Fibroblast of skin of scalp (primary cell): ENCODE results near the gene OR51E2. TPM values are rescaled to one million over a fixed set of nuclear protein-coding genes. Genes with fewer than 3 reads are reported as not detected.
"Not testable (repeated sequence)": the region's sequence is repeated elsewhere in the genome, so short reads cannot be mapped to it uniquely, and the experiment has no call there.

ENCODE experiments used
- DNase-seq: peaks from one replicate; pipeline ENCODE4 v3.0.0-alpha.2; 2013
- polyA plus RNA-seq, 2 experiments: library from polyadenylated mRNA; unstranded; fragments of 120-200 nt; gene quantifications; one replicate each; pipeline ENCODE4 v1.2.1, GENCODE V29; 2013; ENCODE audit not compliant: insufficient read length in 2 of 2

Gene OR51E2
- polyA plus RNA-seq (2013, experiment 1 of 2; ENCODE audit: insufficient read length): not detected
- polyA plus RNA-seq (2013, experiment 2 of 2; ENCODE audit: insufficient read length): not detected

- peak; percentile 14 for DNase-seq
These were observed at the start of gene OR51E2 for GRCh38 chr11:4697585-4697984. TSS of gene OR51E2 (minus strand) at chr11:4697853. CDS start at chr11:4682711, 15,142 bp downstream.

DNA sequence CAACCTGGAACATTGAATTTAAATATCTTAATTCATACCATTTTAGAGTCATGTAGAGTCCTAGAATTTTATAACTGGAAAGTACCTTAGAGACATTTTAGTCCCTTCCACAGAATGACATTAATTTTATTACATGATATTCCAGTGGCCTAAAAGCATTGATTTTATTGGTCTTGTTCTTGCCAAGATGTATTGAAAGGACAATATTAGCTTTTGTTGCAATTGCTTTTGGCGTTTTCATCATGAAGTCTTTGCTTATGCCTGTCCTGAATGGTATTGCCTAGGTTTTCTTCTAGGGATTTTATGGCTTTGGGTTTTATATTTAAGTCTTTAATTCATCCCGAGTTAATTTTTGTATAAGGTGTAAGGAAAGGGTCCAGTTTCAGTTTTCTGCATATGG is 43.1 kb upstream of the OR51E2 start:
- no peak for DNase-seq

- DNase-seq: no peak
These were observed 29.5 kb upstream of the OR51E2 start for GRCh38 chr11:4727171-4727570.

DNA sequence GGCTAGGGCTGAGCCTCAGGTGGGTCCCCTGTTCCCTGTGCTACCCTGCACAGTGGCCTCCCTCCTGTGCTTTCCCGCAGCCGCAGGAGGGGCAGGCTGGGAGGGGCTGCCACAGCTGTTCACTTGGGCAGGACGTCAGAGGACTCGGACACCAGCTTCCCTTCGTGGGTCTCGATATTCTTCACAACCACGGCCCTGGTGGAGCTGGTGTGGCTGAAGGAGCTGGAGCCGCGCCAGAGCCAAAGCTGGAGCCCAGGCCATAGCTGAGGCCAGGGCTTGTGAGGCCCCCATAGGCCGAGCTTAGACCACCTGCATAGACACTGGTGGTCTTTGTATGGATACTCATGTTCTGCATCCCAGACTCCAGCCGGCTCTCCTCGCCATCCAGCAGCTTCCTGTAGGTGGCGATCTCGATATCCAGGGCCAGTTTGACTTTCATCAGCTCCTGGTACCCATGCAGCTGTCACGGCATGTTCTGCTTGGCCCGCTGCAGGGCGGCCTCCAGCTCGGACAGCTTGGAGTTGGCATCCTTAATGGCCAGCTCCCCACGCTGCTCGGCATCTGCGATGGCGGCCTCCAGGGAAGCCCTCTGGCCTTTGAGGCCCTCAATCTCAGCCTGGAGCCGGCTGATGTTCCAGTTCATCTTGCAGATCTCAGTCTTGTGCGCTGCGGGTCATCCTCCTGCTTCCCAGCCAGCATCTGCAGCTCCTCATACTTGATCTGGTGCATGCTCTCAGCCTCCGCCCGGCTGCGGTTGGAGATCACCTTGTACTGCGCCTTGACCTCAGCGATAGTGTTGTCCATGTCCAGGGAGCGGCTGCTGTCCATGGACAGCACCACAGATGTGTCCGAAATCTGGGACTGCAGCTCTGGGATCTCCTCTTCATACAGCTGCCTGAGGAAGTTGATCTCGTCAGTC is 25.2 kb upstream of the OR51E2 start:
- DNase-seq: not testable (repeated sequence)

- no peak for DNase-seq
These were observed 16.6 kb upstream of the OR51E2 start for GRCh38 chr11:4714300-4714699.

DNA sequence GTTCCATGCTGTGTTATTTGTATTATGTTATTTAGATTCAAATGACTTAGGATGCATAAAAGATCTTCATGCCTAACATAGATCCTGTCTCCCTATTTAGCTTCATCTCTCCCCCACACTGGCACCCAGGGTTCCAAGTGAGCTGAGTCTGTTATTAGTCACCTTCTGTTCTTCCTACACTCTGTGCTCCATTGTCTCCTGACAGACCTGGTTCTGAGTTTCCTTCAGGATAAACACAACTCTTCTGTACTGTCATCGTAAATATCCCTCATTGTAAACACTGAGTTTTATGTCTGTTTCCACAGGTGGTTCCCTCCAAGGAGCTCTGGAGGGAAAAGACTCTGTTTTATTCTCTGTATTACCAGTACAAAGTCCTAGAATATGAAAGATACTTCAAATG is 15.6 kb upstream of the OR51E2 start:
- no peak for DNase-seq

GRCh38 chr11:4704790-4705334 is 7.2 kb upstream of the OR51E2 start:
- DNase-seq: no peak

DNA sequence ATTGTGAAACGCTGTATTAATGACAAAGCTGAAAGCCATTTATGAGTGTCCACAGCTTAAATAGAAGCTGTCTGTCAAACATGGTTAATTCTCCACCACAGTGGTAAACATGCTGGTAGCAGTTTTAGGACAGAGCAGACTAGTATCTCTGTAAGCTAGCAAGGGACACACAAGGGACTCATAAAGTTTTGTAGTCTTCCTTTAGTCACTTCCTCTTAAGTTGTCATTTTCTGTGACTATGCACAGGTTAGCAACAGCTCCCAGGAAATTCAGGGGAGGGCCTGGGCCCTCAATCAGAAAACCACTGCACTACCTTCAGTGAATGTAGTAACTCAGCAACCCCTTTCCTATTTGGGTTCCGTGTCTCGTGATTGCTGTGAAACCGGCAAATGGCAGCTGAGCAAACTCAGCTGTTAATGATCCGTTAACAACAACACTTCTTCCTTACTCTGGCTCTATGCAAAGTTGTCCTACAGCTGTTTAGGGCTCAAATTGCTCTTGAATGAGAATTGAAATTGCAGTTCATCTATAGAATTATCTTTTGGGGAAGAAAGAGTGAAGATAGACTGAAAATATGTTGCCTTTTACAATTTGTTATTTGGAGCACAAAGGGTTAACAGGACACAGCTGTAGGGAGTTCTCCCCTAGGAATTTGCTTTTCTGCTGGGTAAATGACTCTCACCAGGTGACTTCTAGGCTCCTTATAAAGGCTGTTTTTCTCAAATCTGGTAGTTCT is 6.6 kb upstream of the OR51E2 start, which contains the start of gene MMP26:
TSS of gene MMP26 (plus strand) at position 731 of the 736 bp plus-strand sequence.
- DNase-seq: no peak

- DNase-seq: no peak
These were observed 2.8 kb upstream of the OR51E2 start for GRCh38 chr11:4700436-4700820.

GRCh38 chr11:4699697-4700435 is 2.2 kb upstream of the OR51E2 start:
- DNase-seq: no peak

DNA sequence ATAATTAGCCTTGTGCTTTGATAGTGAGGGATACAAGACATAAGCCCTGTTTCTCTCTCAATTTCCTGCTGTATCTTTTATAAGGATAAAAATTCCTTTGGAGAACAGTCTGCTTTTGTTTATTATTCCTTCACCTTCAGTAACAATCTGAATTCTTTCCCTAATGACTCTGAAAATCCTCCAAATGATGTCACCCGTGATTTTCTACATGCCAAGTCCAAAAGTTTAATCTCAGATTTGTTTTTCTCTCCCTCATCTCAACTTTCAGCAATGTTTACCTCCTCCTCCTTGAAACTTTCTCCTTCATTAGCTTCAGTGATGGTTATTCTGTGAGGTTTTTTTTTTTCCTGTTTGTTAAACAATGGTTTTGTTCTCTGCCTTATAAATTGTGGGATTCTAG is 2.2 kb downstream of the OR51E2 start:
- no peak for DNase-seq

- no peak for DNase-seq
These were observed 12.9 kb downstream of the OR51E2 start for GRCh38 chr11:4684631-4685285.

GRCh38 chr11:4682623-4683419 is 14.8 kb downstream of the OR51E2 start:
- peak; percentile 26 for DNase-seq

DNA sequence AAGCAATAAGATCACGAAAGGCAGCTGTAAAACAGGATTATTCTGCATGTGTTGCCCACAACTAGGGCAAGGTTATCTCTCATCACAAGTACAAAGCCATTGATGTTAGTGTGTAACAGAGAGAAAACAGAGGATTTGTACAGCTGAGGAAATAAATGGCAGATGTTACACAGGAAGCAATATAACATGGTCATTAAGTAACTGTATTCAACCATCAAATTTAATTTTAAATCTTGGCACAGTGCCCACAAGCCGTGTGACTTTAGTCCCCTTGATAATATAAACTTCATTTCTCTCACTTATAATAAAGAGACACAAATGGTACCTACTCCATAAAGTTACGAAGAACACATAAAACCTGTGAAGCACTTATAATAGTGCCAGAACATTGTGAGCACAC is 17.3 kb downstream of the OR51E2 start:
- DNase-seq: no peak

- no peak for DNase-seq
These were observed 19.7 kb downstream of the OR51E2 start for GRCh38 chr11:4677948-4678347.

GRCh38 chr11:4673781-4674180 is 23.9 kb downstream of the OR51E2 start:
- DNase-seq: no peak

GRCh38 chr11:4672470-4672869 is 25.2 kb downstream of the OR51E2 start:
- DNase-seq: peak; percentile 27

- DNase-seq: no peak
These were observed 25.9 kb downstream of the OR51E2 start for GRCh38 chr11:4671741-4672140.

- DNase-seq: no peak
These were observed 32.2 kb downstream of the OR51E2 start for GRCh38 chr11:4665424-4665823.

GRCh38 chr11:4664786-4665185 is 32.9 kb downstream of the OR51E2 start:
- no peak for DNase-seq

GRCh38 chr11:4664183-4664582 is 33.5 kb downstream of the OR51E2 start:
- DNase-seq: no peak
